B cell (primary cell): ENCODE measurements around the gene ANKS1B. TPM values are rescaled to one million over a fixed set of nuclear protein-coding genes. Genes with fewer than 3 reads are reported as not detected.

Source experiments
- ATAC-seq: fragments of 200-7000 bp; cut with Tn5 transposase; one replicate; pipeline ENCODE4 v1.10.0; 2021; ENCODE audit warnings: low read depth, mild to moderate bottlenecking, moderate number of reproducible peaks, moderate library complexity
- CTCF ChIA-PET: fragments of 350-600 bp; sonication (Branson Sonifier 250); formaldehyde crosslinking; loops from one replicate; lab custom pipeline; 2021; ENCODE audit warnings: antibody characterized with exemption, inconsistent platforms; lab: Charles Lee
- POLR2A ChIA-PET: fragments of 350-600 bp; sonication (Branson Sonifier 250); formaldehyde crosslinking; loops from one replicate; lab custom pipeline; 2021; ENCODE audit warnings: antibody characterized with exemption; lab: Charles Lee
- DNase-seq: peaks from one replicate; pipeline ENCODE4 v3.0.0; 2013
- H2AFZ ChIP-seq: 2 replicates; pipeline ENCODE4 v1.6.1; 2012; ENCODE audit warnings: mild to moderate bottlenecking, low read depth, low read length; ENCODE audit not compliant: insufficient read depth, poor library complexity, severe bottlenecking
- H3K27ac ChIP-seq, 2 donors: 1 replicate in 1 of 2; 2 replicates in 1 of 2; pipeline ENCODE4 v1.5.1; 2012 to 2013; ENCODE audit warnings: low read length in 2 of 2, mild to moderate bottlenecking in 2 of 2, moderate library complexity in 1 of 2
- H3K27me3 ChIP-seq, 4 experiments: fragments of 200-600 bp in 1 of 4; sonication (generic) in 1 of 4; replicated peaks in 1 of 4; 1 replicate in 2 of 4; 2 replicates in 2 of 4; pipeline versions ENCODE4 v1.6.1 to v1.7.0; 2013 to 2016; ENCODE audit warnings: low read length in 3 of 4, mild to moderate bottlenecking in 2 of 4, mixed read lengths in 1 of 4, moderate library complexity in 1 of 4; ENCODE audit not compliant: insufficient read depth in 4 of 4, control insufficient read depth in 3 of 4; ENCODE audit errors: control extremely low read depth in 1 of 4
- H3K36me3 ChIP-seq, 2 experiments: replicated peaks in 1 of 2; 1 replicate in 1 of 2; 2 replicates in 1 of 2; pipeline versions ENCODE4 v1.6.1 to v1.7.1; 2013; ENCODE audit warnings: low read length in 1 of 2; ENCODE audit not compliant: insufficient read depth in 2 of 2, control insufficient read depth in 1 of 2; ENCODE audit errors: control extremely low read depth in 1 of 2, extremely low read depth in 1 of 2
- H3K4me1 ChIP-seq, 2 donors: fragments of 200-600 bp in 1 of 2; sonication (generic) in 1 of 2; 1 replicate in 1 of 2; 2 replicates in 1 of 2; pipeline versions ENCODE4 v1.5.1 to v1.6.1; 2013 to 2017; ENCODE audit warnings: low read length in 2 of 2; ENCODE audit not compliant: control insufficient read depth in 2 of 2, insufficient read depth in 2 of 2
- H3K4me2 ChIP-seq: replicated peaks from 2 replicates; pipeline ENCODE3; 2012; ENCODE audit warnings: mild to moderate bottlenecking, low read depth, low read length; ENCODE audit not compliant: poor library complexity, severe bottlenecking
- H3K4me3 ChIP-seq, 5 experiments: fragments of 200-600 bp in 1 of 5; sonication (generic) in 1 of 5; 1 replicate in 3 of 5; 2 replicates in 2 of 5; pipeline versions ENCODE4 v1.5.1 to v1.7.0; 2011 to 2016; ENCODE audit warnings: low read length in 4 of 5, mild to moderate bottlenecking in 4 of 5, low read depth in 2 of 5, control low read depth in 1 of 5, moderate library complexity in 1 of 5; ENCODE audit not compliant: insufficient read depth in 1 of 5; ENCODE audit errors: control extremely low read depth in 1 of 5, extremely low read depth in 1 of 5
- H3K79me2 ChIP-seq: fragments of 200-600 bp; sonication (generic); one replicate; pipeline ENCODE4 v1.6.0; 2016; ENCODE audit warnings: low read length; ENCODE audit not compliant: control insufficient read depth, insufficient read depth
- H3K9ac ChIP-seq: fragments of 200-600 bp; sonication (generic); 2 replicates; pipeline ENCODE4 v1.6.1; 2017; ENCODE audit warnings: mild to moderate bottlenecking, low read length, moderate library complexity
- H3K9me3 ChIP-seq, 3 donors: one replicate each; pipeline versions ENCODE4 v1.6.1 to v1.7.1; 2013; ENCODE audit warnings: low read length in 2 of 3; ENCODE audit not compliant: control insufficient read depth in 2 of 3, insufficient read depth in 1 of 3; ENCODE audit errors: control extremely low read depth in 1 of 3
- H4K20me1 ChIP-seq: 2 replicates; pipeline ENCODE4 v1.6.0; 2012; ENCODE audit warnings: mild to moderate bottlenecking, low read length; ENCODE audit not compliant: insufficient read depth, control insufficient read depth, poor library complexity, severe bottlenecking
- H3K27ac Mint-ChIP-seq: one replicate; pipeline ENCODE4 v1.8.0; 2021; ENCODE audit warnings: mixed read lengths
- H3K27me3 Mint-ChIP-seq: one replicate; pipeline ENCODE4 v1.8.0; 2021; ENCODE audit warnings: mixed read lengths
- H3K4me1 Mint-ChIP-seq: one replicate; pipeline ENCODE4 v1.8.0; 2021; ENCODE audit warnings: mixed read lengths
- H3K4me3 Mint-ChIP-seq: one replicate; pipeline ENCODE4 v1.8.0; 2021; ENCODE audit warnings: mixed read lengths
- H3K9me3 Mint-ChIP-seq: one replicate; pipeline ENCODE4 v1.8.0; 2022; ENCODE audit warnings: mixed read lengths; ENCODE audit not compliant: insufficient read depth
- EZH2 ChIP-seq: IDR thresholded peaks from 2 replicates; pipeline ENCODE4 v1.6.1; 2012; ENCODE audit warnings: borderline replicate concordance, low read depth, mild to moderate bottlenecking, moderate library complexity, low read length; ENCODE audit not compliant: insufficient read depth, poor library complexity, severe bottlenecking
- WGBS: methylation state at CpG from one replicate; pipeline ENCODE4 v1.1.5; 2013; ENCODE audit warnings: missing lambda C conversion rate; ENCODE audit not compliant: insufficient coverage; 5-methylcytosine and 5-hydroxymethylcytosine counted together
- intact Hi-C: fragments of 100-400 bp; cut with micrococcal nuclease; formaldehyde crosslinking; loops from one replicate; pipeline ENCODE4 v1.10.0; 2022
- polyA plus RNA-seq: library from polyadenylated mRNA; depleted of rRNA; stranded (reverse); fragments of >200 nt; gene quantifications from 2 replicates; pipeline ENCODE4 v1.2.3, GENCODE V29; 2012
- total RNA-seq, 2 donors: library from RNA; stranded (reverse); fragments of 120-200 nt in 1 of 2; gene quantifications; 1 replicate in 1 of 2; 2 replicates in 1 of 2; pipeline versions ENCODE4 v1.2.3 to v1.2.4, GENCODE V29; 2013 to 2022
- TF ChIP-seq, protein P1 (sequence below): fragments of 200-600 bp; IDR thresholded peaks from one replicate; pipeline ENCODE4 v1.8.0; 2022; ENCODE audit warnings: antibody characterized with exemption, mild to moderate bottlenecking

The ANKS1B gene
- total and polyA plus RNA-seq, 2 donors (not counting 1 experiment from before 2014, with no cell fraction given): not detected

DNA sequence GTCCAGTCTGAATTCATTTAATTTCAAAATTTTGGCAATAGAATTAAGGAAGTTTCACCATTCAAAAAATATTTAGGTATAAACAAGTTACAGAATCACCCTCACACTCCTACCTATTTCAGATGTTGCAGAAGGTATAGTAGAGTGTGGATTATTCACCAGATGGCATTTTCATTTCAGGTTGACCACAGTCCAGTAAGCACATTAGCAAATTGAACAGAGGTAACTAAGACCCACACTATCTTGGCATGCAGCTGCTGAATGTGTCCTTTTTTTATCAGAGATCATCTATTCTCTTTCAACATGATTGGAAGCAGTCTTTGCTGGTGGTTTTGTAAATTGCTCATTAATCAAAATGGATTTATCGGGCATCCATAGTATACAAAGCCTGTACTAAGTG, 488.9 kb downstream of the ANKS1B start:
- no peaks in the 10 kb centered on the region for H3K36me3 ChIP-seq
- H3K9ac ChIP-seq: no peak overlapping the region
- no peaks in the 10 kb centered on the region for H3K27me3 ChIP-seq
- CTCF ChIA-PET: no interaction called here
- H3K4me3 ChIP-seq: no peak overlapping the region
- TF ChIP-seq EZH2: no peak
- TF ChIP-seq, protein P1, sequence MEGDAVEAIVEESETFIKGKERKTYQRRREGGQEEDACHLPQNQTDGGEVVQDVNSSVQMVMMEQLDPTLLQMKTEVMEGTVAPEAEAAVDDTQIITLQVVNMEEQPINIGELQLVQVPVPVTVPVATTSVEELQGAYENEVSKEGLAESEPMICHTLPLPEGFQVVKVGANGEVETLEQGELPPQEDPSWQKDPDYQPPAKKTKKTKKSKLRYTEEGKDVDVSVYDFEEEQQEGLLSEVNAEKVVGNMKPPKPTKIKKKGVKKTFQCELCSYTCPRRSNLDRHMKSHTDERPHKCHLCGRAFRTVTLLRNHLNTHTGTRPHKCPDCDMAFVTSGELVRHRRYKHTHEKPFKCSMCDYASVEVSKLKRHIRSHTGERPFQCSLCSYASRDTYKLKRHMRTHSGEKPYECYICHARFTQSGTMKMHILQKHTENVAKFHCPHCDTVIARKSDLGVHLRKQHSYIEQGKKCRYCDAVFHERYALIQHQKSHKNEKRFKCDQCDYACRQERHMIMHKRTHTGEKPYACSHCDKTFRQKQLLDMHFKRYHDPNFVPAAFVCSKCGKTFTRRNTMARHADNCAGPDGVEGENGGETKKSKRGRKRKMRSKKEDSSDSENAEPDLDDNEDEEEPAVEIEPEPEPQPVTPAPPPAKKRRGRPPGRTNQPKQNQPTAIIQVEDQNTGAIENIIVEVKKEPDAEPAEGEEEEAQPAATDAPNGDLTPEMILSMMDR: no peak
- DNase-seq (no peak), ATAC-seq (no peak)
- H4K20me1 ChIP-seq: no peaks in the 10 kb centered on the region
- Mint-ChIP-seq H3K4me1 (no peaks in the 10 kb centered on the region), H3K4me3 (no peak overlapping the region), H3K27ac (no peak overlapping the region), H3K27me3 (no peaks in the 10 kb centered on the region), H3K9me3 (no peaks in the 10 kb centered on the region)
- intact Hi-C loops: no loop called here
- H2AFZ ChIP-seq: no peak overlapping the region
- no peaks in the 10 kb centered on the region for H3K9me3 ChIP-seq
- POLR2A ChIA-PET: no interaction called here
- H3K27ac ChIP-seq: no peak overlapping the region
- H3K4me2 ChIP-seq: no peak overlapping the region
- no peaks in the 10 kb centered on the region for H3K79me2 ChIP-seq
- WGBS: no CpG with 5 or more reads among the region's 1 CpG
- H3K4me1 ChIP-seq: no peaks in the 10 kb centered on the region

DNA sequence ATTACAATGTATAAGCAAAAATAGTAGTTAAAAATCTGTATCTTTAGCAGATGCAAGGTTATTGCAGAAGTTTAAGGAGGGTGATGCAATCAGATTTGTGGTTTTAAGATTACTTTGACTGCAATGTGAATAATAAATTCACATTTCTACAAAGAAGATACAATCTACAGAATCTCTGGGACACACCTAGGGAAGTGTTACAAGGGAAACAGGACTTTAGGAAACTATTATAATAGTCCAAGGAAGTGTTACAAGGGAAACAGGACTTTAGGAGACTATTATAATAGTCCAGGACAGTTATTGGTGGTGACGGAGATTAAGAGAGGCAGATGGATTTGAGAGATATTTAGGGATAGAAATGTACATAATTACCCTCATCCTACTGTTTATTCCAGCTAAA, 491.5 kb downstream of the ANKS1B start:
- CTCF ChIA-PET: no interaction called here
- Mint-ChIP-seq H3K4me3 (no peak overlapping the region), H3K9me3 (no peaks in the 10 kb centered on the region), H3K27me3 (no peaks in the 10 kb centered on the region), H3K4me1 (no peaks in the 10 kb centered on the region), H3K27ac (no peak overlapping the region)
- ATAC-seq (no peak), DNase-seq (no peak)
- H3K9me3 ChIP-seq: no peaks in the 10 kb centered on the region
- H3K27me3 ChIP-seq: no peaks in the 10 kb centered on the region
- H3K4me3 ChIP-seq: no peak overlapping the region
- no CpG with 5 or more reads among the region's 1 CpG for WGBS
- no peaks in the 10 kb centered on the region for H4K20me1 ChIP-seq
- TF ChIP-seq, protein P1: no peak
- TF ChIP-seq EZH2: no peak
- H3K4me1 ChIP-seq: no peaks in the 10 kb centered on the region
- H3K36me3 ChIP-seq: no peaks in the 10 kb centered on the region
- POLR2A ChIA-PET: no interaction called here
- no peaks in the 10 kb centered on the region for H3K79me2 ChIP-seq
- no peak overlapping the region for H2AFZ ChIP-seq
- H3K27ac ChIP-seq: no peak overlapping the region
- no peak overlapping the region for H3K9ac ChIP-seq
- H3K4me2 ChIP-seq: no peak overlapping the region
- intact Hi-C loops: no loop called here
